H1 (cell line): ENCODE results near the gene PRKAR1B. TPM values are rescaled to one million over a fixed set of nuclear protein-coding genes. Genes with fewer than 3 reads are reported as not detected.

Experiments used
- CTCF ChIA-PET: fragments of 300-600 bp; sonication (Branson Sonifier 250); formaldehyde crosslinking; loops from one replicate; lab custom pipeline; 2021; ENCODE audit not compliant: partially characterized antibody; lab: Charles Lee
- POLR2A ChIA-PET: fragments of 300-600 bp; sonication (Branson Sonifier 250); formaldehyde crosslinking; loops from one replicate; lab custom pipeline; 2021; ENCODE audit warnings: inconsistent platforms; ENCODE audit not compliant: partially characterized antibody; lab: Charles Lee
- DNase-seq, 2 experiments: peaks; one replicate each; pipeline versions ENCODE4 v3.0.0 to v3.0.0-alpha.2; 2010 to 2022; ENCODE audit warnings: low spot score in 2 of 2, low read depth in 1 of 2, mixed read lengths in 1 of 2
- FAIRE-seq: peaks from 2 replicates; lab custom pipeline; 2011; peaks lifted over from hg19 to GRCh38; lab: Jason Lieb, UNC
- H2AFZ ChIP-seq: 2 replicates; pipeline ENCODE4 v1.8.1; 2012; ENCODE audit warnings: low read length, inconsistent platforms
- H2AK5ac ChIP-seq: 2 replicates; pipeline ENCODE4 v1.6.1; 2013; ENCODE audit warnings: low read depth, low read length
- H2BK120ac ChIP-seq: replicated peaks from 2 replicates; pipeline ENCODE3; 2013; ENCODE audit warnings: low read depth, low read length, inconsistent platforms
- H2BK12ac ChIP-seq: 2 replicates; pipeline ENCODE4 v1.6.1; 2013; ENCODE audit warnings: low read depth, low read length
- H2BK15ac ChIP-seq: 2 replicates; pipeline ENCODE4 v1.6.1; 2013; ENCODE audit warnings: low read length
- H2BK20ac ChIP-seq: 2 replicates; pipeline ENCODE4 v1.6.1; 2013; ENCODE audit warnings: low read length
- H2BK5ac ChIP-seq: 2 replicates; pipeline ENCODE4 v1.6.1; 2013; ENCODE audit warnings: low read depth, low read length
- H3K14ac ChIP-seq: 2 replicates; pipeline ENCODE4 v1.6.1; 2013; ENCODE audit warnings: inconsistent platforms; ENCODE audit not compliant: insufficient read length
- H3K18ac ChIP-seq: 2 replicates; pipeline ENCODE4 v1.6.1; 2013; ENCODE audit warnings: low read length; ENCODE audit errors: extremely low read depth
- H3K23ac ChIP-seq: 2 replicates; pipeline ENCODE4 v1.6.1; 2013; ENCODE audit warnings: inconsistent platforms; ENCODE audit not compliant: insufficient read length
- H3K23me2 ChIP-seq: 2 replicates; pipeline ENCODE4 v1.6.1; 2013; ENCODE audit warnings: low read depth, low read length
- H3K27ac ChIP-seq: 2 replicates; pipeline ENCODE4 v1.6.1; 2011; ENCODE audit warnings: low read depth, low read length, inconsistent platforms
- H3K27me3 ChIP-seq, 4 experiments: replicated peaks in 1 of 4; 1 replicate in 1 of 4; 2 replicates in 3 of 4; pipeline versions ENCODE4 v1.6.1 to v1.8.1; 2011 to 2013; ENCODE audit warnings: low read length in 3 of 4, mild to moderate bottlenecking in 3 of 4, inconsistent platforms in 2 of 4, mixed read lengths in 2 of 4, moderate library complexity in 1 of 4; ENCODE audit not compliant: control insufficient read depth in 3 of 4, insufficient read depth in 3 of 4; ENCODE audit errors: extremely low read depth in 1 of 4
- H3K36me3 ChIP-seq, 4 experiments: 2 replicates each; pipeline versions ENCODE4 v1.6.1 to v1.8.1; 2011 to 2013; ENCODE audit warnings: mild to moderate bottlenecking in 4 of 4, low read length in 3 of 4, moderate library complexity in 2 of 4, control low read depth in 1 of 4, inconsistent platforms in 1 of 4; ENCODE audit not compliant: insufficient read depth in 4 of 4, control insufficient read depth in 2 of 4
- H3K4ac ChIP-seq: replicated peaks from 2 replicates; pipeline ENCODE3; 2013; ENCODE audit warnings: low read length, low read depth, mixed read lengths, inconsistent platforms; ENCODE audit not compliant: insufficient read length
- H3K4me1 ChIP-seq, 4 experiments: replicated peaks in 1 of 4; 1 replicate in 1 of 4; 2 replicates in 3 of 4; pipeline versions ENCODE4 v1.6.1 to v1.8.1; 2011 to 2013; ENCODE audit warnings: low read length in 3 of 4, inconsistent platforms in 2 of 4, mixed read lengths in 1 of 4; ENCODE audit not compliant: insufficient read depth in 4 of 4, control insufficient read depth in 3 of 4
- H3K4me2 ChIP-seq, 2 experiments: 2 replicates each; pipeline versions ENCODE4 v1.6.1 to v1.8.1; 2011 to 2013; ENCODE audit warnings: low read depth in 2 of 2, low read length in 2 of 2, control low read depth in 1 of 2, inconsistent platforms in 1 of 2, mild to moderate bottlenecking in 1 of 2; ENCODE audit not compliant: insufficient read depth in 1 of 2
- H3K4me3 ChIP-seq, 4 experiments: fragments of 200-600, 300-600 bp in 1 of 4; sonication (generic), shearing (Covaris generic), sonication (Bioruptor Twin) in 1 of 4; 2 replicates each; pipeline versions ENCODE4 v1.5.1 to v1.8.1; 2011 to 2016; ENCODE audit warnings: low read length in 4 of 4, low read depth in 3 of 4, control low read depth in 2 of 4, inconsistent platforms in 2 of 4, mild to moderate bottlenecking in 2 of 4, mixed read lengths in 1 of 4, moderate library complexity in 1 of 4; ENCODE audit not compliant: insufficient read depth in 2 of 4; ENCODE audit errors: extremely low read depth in 1 of 4
- H3K56ac ChIP-seq: replicated peaks from 2 replicates; pipeline ENCODE3; 2013; ENCODE audit warnings: low read depth, mild to moderate bottlenecking, mixed read lengths, low read length, inconsistent platforms; ENCODE audit not compliant: insufficient read length
- H3K79me1 ChIP-seq: 2 replicates; pipeline ENCODE4 v1.6.1; 2013; ENCODE audit warnings: low read depth, low read length, control low read depth
- H3K79me2 ChIP-seq, 2 experiments: 2 replicates each; pipeline versions ENCODE4 v1.6.1 to v1.8.1; 2012 to 2013; ENCODE audit warnings: low read length in 2 of 2, mild to moderate bottlenecking in 2 of 2, inconsistent platforms in 1 of 2; ENCODE audit not compliant: insufficient read depth in 2 of 2, control insufficient read depth in 1 of 2
- H3K9ac ChIP-seq, 4 experiments: replicated peaks in 1 of 4; 1 replicate in 1 of 4; 2 replicates in 3 of 4; pipeline versions ENCODE4 v1.6.1 to v1.8.1; 2011 to 2013; ENCODE audit warnings: low read depth in 3 of 4, low read length in 3 of 4, control low read depth in 2 of 4, mild to moderate bottlenecking in 2 of 4, moderate library complexity in 2 of 4, inconsistent platforms in 1 of 4; ENCODE audit errors: extremely low read depth in 1 of 4
- H3K9me3 ChIP-seq, 2 experiments: 2 replicates each; pipeline versions ENCODE4 v1.6.1 to v1.8.1; 2012 to 2013; ENCODE audit warnings: mild to moderate bottlenecking in 2 of 2, moderate library complexity in 2 of 2, control low read depth in 1 of 2, inconsistent platforms in 1 of 2, low read depth in 1 of 2, low read length in 1 of 2, mixed read lengths in 1 of 2; ENCODE audit not compliant: insufficient read depth in 2 of 2
- H4K20me1 ChIP-seq, 2 experiments: replicated peaks in 1 of 2; 2 replicates each; pipeline versions ENCODE3 to v1.8.1; 2011 to 2013; ENCODE audit warnings: inconsistent platforms in 2 of 2, low read length in 2 of 2, mild to moderate bottlenecking in 1 of 2; ENCODE audit not compliant: insufficient read depth in 2 of 2, control insufficient read depth in 1 of 2
- H4K5ac ChIP-seq: 2 replicates; pipeline ENCODE4 v1.6.1; 2013; ENCODE audit warnings: low read length, low read depth, mixed read lengths, inconsistent platforms; ENCODE audit not compliant: insufficient read length
- H4K8ac ChIP-seq: 2 replicates; pipeline ENCODE4 v1.8.0; 2013; ENCODE audit warnings: mild to moderate bottlenecking, moderate library complexity, low read length, inconsistent platforms; ENCODE audit not compliant: insufficient read depth; ENCODE audit errors: extremely low read depth
- H4K91ac ChIP-seq: replicated peaks from 2 replicates; pipeline ENCODE3; 2013; ENCODE audit warnings: low read length, mixed read lengths, inconsistent platforms; ENCODE audit not compliant: insufficient read length
- JUN ChIP-seq: IDR thresholded peaks from 2 replicates; pipeline ENCODE4 v1.6.1; 2011; ENCODE audit warnings: low read depth, mild to moderate bottlenecking, improper control_type of control experiment, low read length
- KDM1A ChIP-seq: fragments of 200-600, 300-600 bp; sonication (generic); IDR thresholded peaks from 2 replicates; pipeline ENCODE4 v1.7.1; 2016; ENCODE audit warnings: mild to moderate bottlenecking, low read length, borderline replicate concordance
- RFX5 ChIP-seq: IDR thresholded peaks from 2 replicates; pipeline ENCODE4 v1.6.1; 2011; ENCODE audit warnings: low read depth, low read length, improper control_type of control experiment, borderline replicate concordance
- WGBS, 2 experiments: shearing (Covaris generic) in 1 of 2; methylation state at CpG; one replicate each; pipeline versions ENCODE4 v1.1.6 to v1.1.7; 2013 to 2015; ENCODE audit warnings: low lambda C conversion rate in 2 of 2, mixed read lengths in 2 of 2, inconsistent platforms in 1 of 2, low coverage in 1 of 2, missing lambda C conversion rate in 1 of 2; ENCODE audit not compliant: insufficient replicate concordance in 2 of 2, insufficient coverage in 1 of 2, insufficient read length in 1 of 2; ENCODE audit errors: extremely low coverage in 1 of 2, missing lambda C conversion rate in 1 of 2; 5-methylcytosine and 5-hydroxymethylcytosine counted together
- polyA plus RNA-seq, 7 experiments: library from polyadenylated mRNA; depleted of rRNA in 3 of 7; stranded (reverse) in 5 of 7; unstranded in 2 of 7; fragments of >200 nt in 5 of 7; fragments of 200-250 nt in 2 of 7; gene quantifications; 1 replicate in 5 of 7; 2 replicates in 1 of 7; 4 replicates in 1 of 7; pipeline versions ENCODE4 v1.2.1 to v1.2.3, GENCODE V29; 2011 to 2013; ENCODE audit warnings: missing spikeins in 2 of 7, mixed read lengths in 2 of 7
- total RNA-seq: library from RNA; stranded (reverse); fragmentation: NEBNext Ultra II Directional; extraction: Animal tissue kit (Norgen Biotek cat#: 25700); gene quantifications from 2 replicates; pipeline ENCODE4 v1.2.1, GENCODE V29; 2021

PRKAR1B gene
- total and polyA plus RNA-seq, 2 of the 8 experiments (the other 6 are each of a cell fraction or from before 2014, with no cell fraction given), result 12.3 to 55.7 TPM

DNA sequence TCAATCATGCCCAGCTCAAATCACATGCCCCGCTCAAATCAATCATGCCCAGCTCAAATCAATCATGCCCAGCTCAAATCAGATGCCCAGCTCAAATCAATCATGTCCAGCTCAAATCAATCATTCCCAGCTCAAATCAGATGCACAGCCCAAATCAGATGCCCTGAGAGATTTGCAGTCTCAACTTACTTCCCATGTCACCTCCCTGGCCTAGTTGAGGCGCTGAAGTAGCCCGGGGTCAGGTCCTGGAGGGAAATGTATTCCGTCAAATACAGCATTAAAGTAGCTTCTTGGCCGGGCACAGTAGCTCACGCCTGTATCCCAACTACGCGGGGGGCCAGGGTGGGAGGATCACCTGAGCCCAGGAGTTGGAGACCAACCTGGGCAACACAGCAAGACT, 15.7 kb upstream of the PRKAR1B start:
- Histone ChIP-seq H3K23ac (no peak overlapping the region), H3K4ac (no peak overlapping the region), H2BK5ac (no peak overlapping the region), H4K5ac (no peak overlapping the region), H4K8ac (no peak overlapping the region), H2AK5ac (no peak overlapping the region), H3K4me3 (no peak overlapping the region), H3K56ac (no peak overlapping the region), H3K4me1 (no peaks in the 10 kb centered on the region), H3K18ac (no peak overlapping the region), H3K27ac (no peak overlapping the region), H3K9me3 (no peaks in the 10 kb centered on the region), H3K79me1 (peaks cover 10% of the 10 kb centered on the region), H2AFZ (no peak overlapping the region), H2BK15ac (no peak overlapping the region), H2BK120ac (no peak overlapping the region), H2BK20ac (no peak overlapping the region), H3K4me2 (no peak overlapping the region), H2BK12ac (no peak overlapping the region), H3K14ac (no peak overlapping the region), H3K36me3 (peaks cover 5 to 15% (median 7%) of the 10 kb centered on the region in 4 experiments; a peak in 7 of 8 replicates), H3K9ac (no peak overlapping the region), H3K79me2 (peaks cover 0 to 32% of the 10 kb centered on the region in 2 experiments; a peak in 2 of 4 replicates), H3K27me3 (no peaks in the 10 kb centered on the region; a peak in 1 of 7 replicates), H4K20me1 (peaks cover 0 to 21% of the 10 kb centered on the region in 2 experiments), H4K91ac (no peak overlapping the region), H3K23me2 (no peaks in the 10 kb centered on the region)
- no peak for TF ChIP-seq RFX5
- no peak for TF ChIP-seq JUN
- TF ChIP-seq KDM1A, result no peak
- DNase-seq (no peak), FAIRE-seq (no peak)
- CTCF ChIA-PET, result interaction anchor here (0.7 to 2.9 kb wide), 4 partner anchors 11 to 76 kb away, joined by 3 to 11 read pairs (median 3); no protein-coding TSS in a partner anchor
- POLR2A ChIA-PET, result interaction anchor here (0.9 kb wide), 1 partner anchor 282 kb away, joined by 3 read pairs; no protein-coding TSS in a partner anchor
- WGBS, 2 experiments, result 84% methylated on average over 8 of the region's 8 CpGs; no CpG with 5 or more reads in 1 of the 2 experiments
